Measurements from ENCODE around the gene EHD1.
A peak's percentile ranks its signal among the peaks of the same experiment; 100 is the strongest.

The EHD1 gene

DNA sequence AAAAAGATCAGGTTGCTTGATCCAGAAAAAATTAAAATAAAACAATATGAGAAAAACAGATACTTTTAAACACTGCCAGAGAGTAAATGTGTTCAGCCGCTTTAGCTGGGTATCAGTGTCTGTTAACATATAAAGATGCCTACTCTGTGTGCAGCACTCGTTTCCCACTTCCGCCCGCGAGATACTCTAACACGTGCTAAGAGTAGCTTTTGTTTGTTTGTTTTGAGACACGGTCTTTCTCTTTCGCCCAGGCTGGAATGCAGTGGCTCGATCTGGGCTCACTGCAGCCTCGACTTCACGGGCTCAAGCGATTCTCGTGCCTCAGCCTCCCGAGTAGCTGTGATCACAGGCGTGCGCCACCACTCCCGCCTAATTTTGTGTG is 67.5 kb downstream of the EHD1 start:
- peak; percentile 60 for DNase-seq
- peak overlapping the region; percentile 24; the same call in 1 of the 2 replicates for H3K27ac ChIP-seq (ENCODE audit: low read length)
- no peaks in the 10 kb centered on the region for H4K20me1 ChIP-seq (ENCODE audit: insufficient read depth, low read length)
- 0 out of 2 replicates have a peak, but pooled peaks cover 3% of the 10 kb centered on the region for H3F3A ChIP-seq (ENCODE audit: insufficient read depth, low read length)
- H3K4me3 ChIP-seq (ENCODE audit: low read length) = peak overlapping the region; percentile 74
- H3K4me2 ChIP-seq (ENCODE audit: low read depth, low read length) = peak overlapping the region; percentile 83
- no peaks in the 10 kb centered on the region for H3K9me2 ChIP-seq (replicated peaks; ENCODE audit: insufficient read depth, low read length)
- no peaks in the 10 kb centered on the region for H3K9me3 ChIP-seq (replicated peaks; ENCODE audit: insufficient read depth, low read length)
- no peaks in the 10 kb centered on the region for H3K27me3 ChIP-seq (replicated peaks; ENCODE audit: insufficient read depth, low read length)
- peak overlapping the region; percentile 96 for H2AFZ ChIP-seq (ENCODE audit: low read length)
- peak overlapping the region; percentile 70; the same call in 1 of the 2 replicates for H3K9ac ChIP-seq (ENCODE audit: low read length)
- peaks cover 6% of the 10 kb centered on the region for H3K4me1 ChIP-seq (ENCODE audit: low read length)
- no peak for TF ChIP-seq EZH2phosphoT487 (IDR thresholded peaks at IDR 0.05; ENCODE audit: low read length)
- TF ChIP-seq, protein P1, sequence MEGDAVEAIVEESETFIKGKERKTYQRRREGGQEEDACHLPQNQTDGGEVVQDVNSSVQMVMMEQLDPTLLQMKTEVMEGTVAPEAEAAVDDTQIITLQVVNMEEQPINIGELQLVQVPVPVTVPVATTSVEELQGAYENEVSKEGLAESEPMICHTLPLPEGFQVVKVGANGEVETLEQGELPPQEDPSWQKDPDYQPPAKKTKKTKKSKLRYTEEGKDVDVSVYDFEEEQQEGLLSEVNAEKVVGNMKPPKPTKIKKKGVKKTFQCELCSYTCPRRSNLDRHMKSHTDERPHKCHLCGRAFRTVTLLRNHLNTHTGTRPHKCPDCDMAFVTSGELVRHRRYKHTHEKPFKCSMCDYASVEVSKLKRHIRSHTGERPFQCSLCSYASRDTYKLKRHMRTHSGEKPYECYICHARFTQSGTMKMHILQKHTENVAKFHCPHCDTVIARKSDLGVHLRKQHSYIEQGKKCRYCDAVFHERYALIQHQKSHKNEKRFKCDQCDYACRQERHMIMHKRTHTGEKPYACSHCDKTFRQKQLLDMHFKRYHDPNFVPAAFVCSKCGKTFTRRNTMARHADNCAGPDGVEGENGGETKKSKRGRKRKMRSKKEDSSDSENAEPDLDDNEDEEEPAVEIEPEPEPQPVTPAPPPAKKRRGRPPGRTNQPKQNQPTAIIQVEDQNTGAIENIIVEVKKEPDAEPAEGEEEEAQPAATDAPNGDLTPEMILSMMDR (IDR thresholded peaks at IDR 0.05; ENCODE audit: low read length) = no peak
- TF ChIP-seq EZH2 (optimal IDR thresholded peaks at IDR 0.05; ENCODE audit: low read depth, low read length) = no peak
- H3K79me2 ChIP-seq (ENCODE audit: low read length) = peaks cover 5% of the 10 kb centered on the region
- no peaks in the 10 kb centered on the region for H3K36me3 ChIP-seq (replicated peaks; ENCODE audit: insufficient read depth, low read length)

DNA sequence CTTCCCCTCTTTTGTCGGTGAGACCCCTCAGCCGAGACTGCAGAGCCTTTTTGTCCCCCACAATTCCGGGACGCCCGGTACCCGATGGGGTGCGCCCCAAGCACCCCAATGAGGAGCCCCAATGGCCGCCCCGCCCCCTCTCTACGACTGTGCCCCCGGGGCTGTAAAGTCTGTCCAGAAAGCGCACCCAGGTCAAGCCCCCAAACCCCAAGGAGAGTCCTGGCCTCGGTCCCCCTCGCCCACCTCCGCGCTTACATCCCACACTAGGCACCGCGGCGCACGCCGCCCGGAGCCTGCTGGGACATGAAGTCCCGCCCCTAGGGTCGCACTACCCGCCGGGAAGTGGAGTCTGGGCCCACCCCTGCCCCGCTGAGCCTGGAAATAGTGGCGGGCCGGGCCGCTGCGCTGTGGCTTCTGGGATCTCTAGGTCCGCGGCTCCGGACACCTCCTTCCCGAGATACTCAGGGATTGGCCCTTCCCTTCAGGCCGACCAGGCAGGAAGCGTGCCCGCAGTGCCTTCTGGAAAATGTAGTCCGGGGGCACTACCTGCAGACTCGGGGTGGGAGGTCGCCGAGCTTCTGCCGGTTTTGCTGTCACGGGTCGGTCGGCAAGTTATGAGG is 68.0 kb downstream of the EHD1 start, which contains the start of gene MEN1:
TSS of gene MEN1 (minus strand) at position 281 of the 620 bp plus-strand sequence. CDS start 442 bp downstream, outside the sequence.
- H3K4me1 ChIP-seq (ENCODE audit: low read length) = peaks cover 6% of the 10 kb centered on the region
- no peaks in the 10 kb centered on the region for H4K20me1 ChIP-seq (ENCODE audit: insufficient read depth, low read length)
- peak within 1 kb of the TSS; percentile 70 for H3K9ac ChIP-seq (ENCODE audit: low read length)
- H3K27me3 ChIP-seq (replicated peaks; ENCODE audit: insufficient read depth, low read length) = no peaks in the 10 kb centered on the region
- peak; percentile 90 for DNase-seq
- peak within 1 kb of the TSS; percentile 74 for H3K4me3 ChIP-seq (ENCODE audit: low read length)
- H3K9me2 ChIP-seq (replicated peaks; ENCODE audit: insufficient read depth, low read length) = no peaks in the 10 kb centered on the region
- 0 out of 2 replicates have a peak, but pooled peaks cover 3% of the 10 kb centered on the region for H3F3A ChIP-seq (ENCODE audit: insufficient read depth, low read length)
- H3K4me2 ChIP-seq (ENCODE audit: low read depth, low read length) = peak within 1 kb of the TSS; percentile 83
- H3K9me3 ChIP-seq (replicated peaks; ENCODE audit: insufficient read depth, low read length) = no peaks in the 10 kb centered on the region
- H3K36me3 ChIP-seq (replicated peaks; ENCODE audit: insufficient read depth, low read length) = no peaks in the 10 kb centered on the region
- TF ChIP-seq, protein P1 (IDR thresholded peaks at IDR 0.05; ENCODE audit: low read length) = no peak
- no peak for TF ChIP-seq EZH2phosphoT487 (IDR thresholded peaks at IDR 0.05; ENCODE audit: low read length)
- no peak for TF ChIP-seq EZH2 (optimal IDR thresholded peaks at IDR 0.05; ENCODE audit: low read depth, low read length)
- peak within 1 kb of the TSS; percentile 24; the same call in 1 of the 2 replicates for H3K27ac ChIP-seq (ENCODE audit: low read length)
- H3K79me2 ChIP-seq (ENCODE audit: low read length) = peaks cover 5% of the 10 kb centered on the region
- peak within 1 kb of the TSS; percentile 96 for H2AFZ ChIP-seq (ENCODE audit: low read length)

DNA sequence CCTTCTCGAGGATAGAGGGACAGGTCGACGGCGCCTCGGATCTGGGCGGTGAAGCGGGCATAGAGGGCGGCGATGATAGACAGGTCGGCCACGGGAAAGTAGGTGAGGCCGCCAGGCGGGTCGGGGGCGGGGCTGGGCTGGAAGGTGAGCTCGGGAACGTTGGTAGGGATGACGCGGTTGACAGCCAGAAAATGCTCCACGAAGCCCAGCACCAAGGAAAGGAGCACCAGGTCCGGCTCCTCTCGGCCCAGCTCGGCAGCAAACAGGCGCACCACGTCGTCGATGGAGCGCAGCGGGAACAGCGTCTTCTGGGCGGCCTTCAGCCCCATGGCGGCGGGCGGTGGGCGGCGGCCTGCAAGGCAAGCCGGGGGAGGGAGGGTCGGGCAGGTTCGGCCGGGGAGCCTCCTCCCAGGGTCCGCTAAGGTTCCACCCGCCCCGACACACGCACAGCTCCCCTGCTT is 68.6 kb downstream of the EHD1 start:
- H2AFZ ChIP-seq (ENCODE audit: low read length) = peak overlapping the region; percentile 96
- H3K9me3 ChIP-seq (replicated peaks; ENCODE audit: insufficient read depth, low read length) = no peaks in the 10 kb centered on the region
- no peaks in the 10 kb centered on the region for H4K20me1 ChIP-seq (ENCODE audit: insufficient read depth, low read length)
- TF ChIP-seq EZH2phosphoT487 (IDR thresholded peaks at IDR 0.05; ENCODE audit: low read length) (no peak), EZH2 (optimal IDR thresholded peaks at IDR 0.05; ENCODE audit: low read depth, low read length) (no peak)
- TF ChIP-seq, protein P1 (IDR thresholded peaks at IDR 0.05; ENCODE audit: low read length) = no peak
- no peaks in the 10 kb centered on the region for H3K36me3 ChIP-seq (replicated peaks; ENCODE audit: insufficient read depth, low read length)
- H3K79me2 ChIP-seq (ENCODE audit: low read length) = peaks cover 5% of the 10 kb centered on the region
- H3K27ac ChIP-seq (ENCODE audit: low read length) = no peak overlapping the region
- H3K4me3 ChIP-seq (ENCODE audit: low read length) = peak overlapping the region; percentile 74
- H3K9me2 ChIP-seq (replicated peaks; ENCODE audit: insufficient read depth, low read length) = no peaks in the 10 kb centered on the region
- peaks cover 6% of the 10 kb centered on the region for H3K4me1 ChIP-seq (ENCODE audit: low read length)
- 0 out of 2 replicates have a peak, but pooled peaks cover 3% of the 10 kb centered on the region for H3F3A ChIP-seq (ENCODE audit: insufficient read depth, low read length)
- DNase-seq = peak; percentile 12
- H3K27me3 ChIP-seq (replicated peaks; ENCODE audit: insufficient read depth, low read length) = no peaks in the 10 kb centered on the region
- H3K9ac ChIP-seq (ENCODE audit: low read length) = peak overlapping the region; percentile 70
- peak overlapping the region; percentile 83 for H3K4me2 ChIP-seq (ENCODE audit: low read depth, low read length)

Data from MM.1S (cell line).